DND-41 (cell line): ENCODE data around the gene ARHGAP28.

Experiments used
- ATAC-seq: fragments of 200-7000 bp; cut with Tn5 transposase; 3 replicates; pipeline ENCODE4 v1.9.1; 2021; ENCODE audit warnings: low read depth; ENCODE audit not compliant: insufficient read depth
- DNase-seq: peaks from one replicate; pipeline ENCODE4 v3.0.0-alpha.2; 2020
- H2AFZ ChIP-seq: 2 replicates; pipeline ENCODE4 v1.6.0; 2012; ENCODE audit warnings: low read depth, low read length
- H3K27ac ChIP-seq: 2 replicates; pipeline ENCODE4 v1.5.1; 2012; ENCODE audit warnings: low read length, inconsistent platforms
- H3K27me3 ChIP-seq: fragments of 200-600 bp; sonication (generic); 2 replicates; pipeline ENCODE4 v1.6.0; 2012; ENCODE audit warnings: low read length, mild to moderate bottlenecking, inconsistent platforms; ENCODE audit not compliant: insufficient read depth, poor library complexity
- H3K36me3 ChIP-seq: 2 replicates; pipeline ENCODE4 v1.5.1; 2012; ENCODE audit warnings: low read length, inconsistent platforms; ENCODE audit not compliant: insufficient read depth
- H3K4me1 ChIP-seq: 2 replicates; pipeline ENCODE4 v1.5.1; 2012; ENCODE audit warnings: mild to moderate bottlenecking, low read length; ENCODE audit not compliant: insufficient read depth
- H3K4me2 ChIP-seq: 2 replicates; pipeline ENCODE4 v1.6.0; 2012; ENCODE audit warnings: mild to moderate bottlenecking, moderate library complexity, low read length, inconsistent platforms; ENCODE audit not compliant: insufficient read depth
- H3K4me3 ChIP-seq, 2 experiments: fragments of 200-600 bp in 1 of 2; shearing (Covaris generic) in 1 of 2; 2 replicates each; pipeline ENCODE4 v1.5.1; 2012 to 2016; ENCODE audit warnings: inconsistent platforms in 2 of 2, low read length in 2 of 2, mild to moderate bottlenecking in 2 of 2, low read depth in 1 of 2, moderate library complexity in 1 of 2
- H3K79me2 ChIP-seq: 2 replicates; pipeline ENCODE4 v1.6.0; 2012; ENCODE audit warnings: low read length, inconsistent platforms; ENCODE audit not compliant: insufficient read depth
- H3K9ac ChIP-seq: 2 replicates; pipeline ENCODE4 v1.6.0; 2012; ENCODE audit warnings: low read depth, mild to moderate bottlenecking, inconsistent platforms, low read length, moderate library complexity
- H3K9me3 ChIP-seq: 2 replicates; pipeline ENCODE4 v1.5.1; 2012; ENCODE audit warnings: low read length, moderate library complexity, mild to moderate bottlenecking, inconsistent platforms; ENCODE audit not compliant: insufficient read depth, severe bottlenecking
- H4K20me1 ChIP-seq: 2 replicates; pipeline ENCODE4 v1.6.0; 2012; ENCODE audit warnings: low read length; ENCODE audit not compliant: insufficient read depth
- EZH2 ChIP-seq: IDR thresholded peaks from 3 replicates; pipeline ENCODE4 v1.6.1; 2012; ENCODE audit warnings: borderline replicate concordance, low read depth, mild to moderate bottlenecking, moderate library complexity, low read length, inconsistent platforms; ENCODE audit not compliant: severe bottlenecking
- TF ChIP-seq, protein P1 (sequence below): IDR thresholded peaks from 2 replicates; pipeline ENCODE4 v1.5.1; 2012; ENCODE audit warnings: borderline replicate concordance, low read length, moderate library complexity, mild to moderate bottlenecking; ENCODE audit not compliant: poor library complexity, severe bottlenecking; ENCODE audit errors: extremely low read depth

ARHGAP28 gene

DNA sequence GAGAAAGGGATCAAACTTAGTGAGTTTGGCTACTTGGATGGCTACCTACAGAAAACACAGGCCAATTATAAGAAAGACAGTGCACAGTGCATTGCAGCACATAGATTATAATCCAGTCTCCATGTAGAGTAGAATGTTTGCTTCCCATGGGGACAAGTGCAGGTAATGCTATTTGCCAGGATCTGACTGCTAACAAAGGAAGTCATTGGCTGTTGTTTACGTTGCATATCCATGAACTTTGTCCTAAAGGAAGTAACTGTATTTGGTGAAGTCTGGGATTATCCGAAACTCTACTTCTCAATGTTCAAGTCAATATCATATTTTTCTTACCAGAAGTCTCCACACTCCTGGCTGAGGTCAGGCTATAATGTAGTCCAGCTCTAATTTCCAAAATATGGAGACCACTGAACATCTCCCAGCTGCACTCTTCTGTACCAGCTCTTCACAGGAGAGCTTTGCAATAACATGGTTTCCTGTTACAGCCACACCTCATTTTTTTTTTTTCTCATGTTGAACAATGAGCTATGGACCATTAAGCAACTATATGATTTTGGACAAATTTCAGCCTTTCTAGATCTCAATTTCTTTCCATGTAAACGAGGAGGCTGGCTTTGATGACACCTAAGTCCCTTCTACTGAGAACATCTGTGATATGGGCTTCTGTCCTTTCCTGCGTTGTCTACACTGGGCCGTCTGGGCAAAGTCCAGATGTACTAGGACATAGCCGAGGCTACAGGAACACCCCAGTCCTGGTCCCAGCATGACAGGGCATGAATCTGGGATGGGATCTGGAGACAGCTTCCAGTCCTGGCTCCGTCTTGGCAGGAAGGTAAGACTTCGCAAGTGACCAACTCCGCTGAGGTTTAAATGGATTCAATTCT is 233.3 kb downstream of the ARHGAP28 start:
- DNase-seq (no peak), ATAC-seq (no peak)
- Histone ChIP-seq H3K9ac (no peak overlapping the region), H3K4me2 (no peak overlapping the region), H3K36me3 (no peaks in the 10 kb centered on the region), H3K27me3 (no peaks in the 10 kb centered on the region), H3K4me3 (no peak overlapping the region), H4K20me1 (no peaks in the 10 kb centered on the region), H3K27ac (no peak overlapping the region), H3K4me1 (no peaks in the 10 kb centered on the region), H2AFZ (no peak overlapping the region), H3K79me2 (no peaks in the 10 kb centered on the region), H3K9me3 (no peaks in the 10 kb centered on the region)
- TF ChIP-seq, protein P1, sequence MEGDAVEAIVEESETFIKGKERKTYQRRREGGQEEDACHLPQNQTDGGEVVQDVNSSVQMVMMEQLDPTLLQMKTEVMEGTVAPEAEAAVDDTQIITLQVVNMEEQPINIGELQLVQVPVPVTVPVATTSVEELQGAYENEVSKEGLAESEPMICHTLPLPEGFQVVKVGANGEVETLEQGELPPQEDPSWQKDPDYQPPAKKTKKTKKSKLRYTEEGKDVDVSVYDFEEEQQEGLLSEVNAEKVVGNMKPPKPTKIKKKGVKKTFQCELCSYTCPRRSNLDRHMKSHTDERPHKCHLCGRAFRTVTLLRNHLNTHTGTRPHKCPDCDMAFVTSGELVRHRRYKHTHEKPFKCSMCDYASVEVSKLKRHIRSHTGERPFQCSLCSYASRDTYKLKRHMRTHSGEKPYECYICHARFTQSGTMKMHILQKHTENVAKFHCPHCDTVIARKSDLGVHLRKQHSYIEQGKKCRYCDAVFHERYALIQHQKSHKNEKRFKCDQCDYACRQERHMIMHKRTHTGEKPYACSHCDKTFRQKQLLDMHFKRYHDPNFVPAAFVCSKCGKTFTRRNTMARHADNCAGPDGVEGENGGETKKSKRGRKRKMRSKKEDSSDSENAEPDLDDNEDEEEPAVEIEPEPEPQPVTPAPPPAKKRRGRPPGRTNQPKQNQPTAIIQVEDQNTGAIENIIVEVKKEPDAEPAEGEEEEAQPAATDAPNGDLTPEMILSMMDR: no peak
- TF ChIP-seq EZH2: no peak

DNA sequence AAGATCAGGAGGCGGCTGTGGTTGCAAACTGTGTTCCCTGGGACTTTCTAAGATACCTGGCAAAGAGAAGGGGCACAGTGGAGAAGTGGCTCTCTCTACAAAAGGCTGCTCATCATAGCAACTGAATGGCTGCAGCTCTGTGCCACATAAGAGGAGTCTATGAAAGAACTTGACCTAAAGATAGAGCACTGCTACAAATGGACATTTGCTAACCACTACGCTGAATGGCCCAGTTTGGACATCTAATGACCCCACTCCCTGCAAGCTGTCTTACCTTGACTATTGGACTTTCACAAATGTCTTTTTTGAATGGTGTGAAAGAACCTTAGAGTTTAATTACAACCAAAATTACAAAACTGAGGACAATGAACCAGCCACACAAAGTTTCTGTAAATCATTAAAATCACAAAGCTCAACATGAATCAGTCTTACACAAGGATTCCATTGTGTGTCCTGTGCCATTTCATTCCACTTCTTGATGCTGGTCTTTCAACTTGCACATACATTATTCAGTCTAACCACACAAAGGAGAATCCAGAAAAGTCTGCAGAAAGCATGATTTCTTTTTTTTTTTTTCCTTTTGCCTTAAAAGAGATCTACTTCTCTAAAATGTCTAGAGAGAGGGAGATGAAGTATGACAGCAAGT is 234.1 kb downstream of the ARHGAP28 start:
- H3K4me1 ChIP-seq: no peaks in the 10 kb centered on the region
- no peaks in the 10 kb centered on the region for H3K27me3 ChIP-seq
- no peaks in the 10 kb centered on the region for H4K20me1 ChIP-seq
- H2AFZ ChIP-seq: no peak overlapping the region
- no peak overlapping the region for H3K4me3 ChIP-seq
- H3K36me3 ChIP-seq: no peaks in the 10 kb centered on the region
- ATAC-seq (no peak), DNase-seq (no peak)
- H3K9me3 ChIP-seq: no peaks in the 10 kb centered on the region
- H3K9ac ChIP-seq: no peak overlapping the region
- no peak overlapping the region for H3K4me2 ChIP-seq
- TF ChIP-seq, protein P1: no peak
- TF ChIP-seq EZH2: no peak
- no peak overlapping the region for H3K27ac ChIP-seq
- H3K79me2 ChIP-seq: no peaks in the 10 kb centered on the region
